Inflammatory macrophage treated with lipopolysaccharide for 4 hours (primary cell): Measurements from ENCODE around the gene COPA.
"Not testable (repeated sequence)": the region's sequence is repeated elsewhere in the genome, so short reads cannot be mapped to it uniquely, and the experiment has no call there.

Experiments
- DNase-seq: peaks from one replicate; pipeline ENCODE4 v3.0.0-alpha.2; 2020

COPA gene

GRCh38 chr1:160325252-160325651, 17.8 kb downstream of the COPA start:
- DNase-seq, result no peak

GRCh38 chr1:160322831-160323230, 20.2 kb downstream of the COPA start:
- DNase-seq, result no peak

GRCh38 chr1:160315359-160315758, 27.7 kb downstream of the COPA start:
- DNase-seq, result no peak

- DNase-seq, result peak; percentile 68
Measured at GRCh38 chr1:160309571-160309970, 33.5 kb downstream of the COPA start.

GRCh38 chr1:160309185-160309557, 33.9 kb downstream of the COPA start:
- peak; percentile 46 for DNase-seq

- DNase-seq, result no peak
Measured at GRCh38 chr1:160308451-160309184, 34.4 kb downstream of the COPA start.

GRCh38 chr1:160307118-160307791, 35.8 kb downstream of the COPA start:
- no peak for DNase-seq

- DNase-seq, result no peak
Measured at GRCh38 chr1:160300173-160300572, 42.9 kb downstream of the COPA start.

- DNase-seq, result no peak
Measured at GRCh38 chr1:160296036-160296435, 47.0 kb downstream of the COPA start.

GRCh38 chr1:160293020-160293968, 49.8 kb downstream of the COPA start:
- peak; percentile 46 for DNase-seq

- peak; percentile 44 for DNase-seq
Measured at GRCh38 chr1:160291248-160292220, 51.5 kb downstream of the COPA start.

- not testable (repeated sequence) for DNase-seq
Measured at GRCh38 chr1:160287769-160288168, 55.3 kb downstream of the COPA start.

- DNase-seq, result no peak
Measured at GRCh38 chr1:160285506-160285905, 57.5 kb downstream of the COPA start.

- peak; percentile 93 for DNase-seq
Measured at GRCh38 chr1:160284782-160285344, 58.2 kb downstream of the COPA start, which contains the start of gene PEX19. Gene PEX19 (minus strand): TSS chr1:160285133. CDS start chr1:160285124, 9 bp downstream.

GRCh38 chr1:160284220-160284781, 58.7 kb downstream of the COPA start:
- peak; percentile 90 for DNase-seq

- DNase-seq, result no peak
Measured at GRCh38 chr1:160282807-160283206, 60.2 kb downstream of the COPA start.

GRCh38 chr1:160277987-160278386, 65.1 kb downstream of the COPA start:
- DNase-seq, result no peak

- no peak for DNase-seq
Measured at GRCh38 chr1:160277330-160277729, 65.7 kb downstream of the COPA start.

- DNase-seq, result no peak
Measured at GRCh38 chr1:160271025-160271424, 72.0 kb downstream of the COPA start.

GRCh38 chr1:160267284-160267991, 75.6 kb downstream of the COPA start:
- DNase-seq, result no peak
